ENCODE data around the gene TBC1D22B.
"Not testable (repeated sequence)": the region's sequence is repeated elsewhere in the genome, so short reads cannot be mapped to it uniquely, and the experiment has no call there.

Gene TBC1D22B

GRCh38 chr6:37303091-37303660, 45.6 kb downstream of the TBC1D22B start:
- no peak for FAIRE-seq
- DNase-seq (ENCODE audit: low spot score): no peak

- DNase-seq (ENCODE audit: low spot score) (no peak), FAIRE-seq (no peak)
Measured at GRCh38 chr6:37303891-37304503, 46.4 kb downstream of the TBC1D22B start.

GRCh38 chr6:37304766-37305165, 47.2 kb downstream of the TBC1D22B start:
- DNase-seq (ENCODE audit: low spot score) (no peak), FAIRE-seq (no peak)

GRCh38 chr6:37305841-37306425, 48.4 kb downstream of the TBC1D22B start:
- no peak for DNase-seq (ENCODE audit: low spot score)
- no peak for FAIRE-seq

- FAIRE-seq (no peak), DNase-seq (ENCODE audit: low spot score) (no peak)
Measured at GRCh38 chr6:37306624-37307222, 49.2 kb downstream of the TBC1D22B start.

DNA sequence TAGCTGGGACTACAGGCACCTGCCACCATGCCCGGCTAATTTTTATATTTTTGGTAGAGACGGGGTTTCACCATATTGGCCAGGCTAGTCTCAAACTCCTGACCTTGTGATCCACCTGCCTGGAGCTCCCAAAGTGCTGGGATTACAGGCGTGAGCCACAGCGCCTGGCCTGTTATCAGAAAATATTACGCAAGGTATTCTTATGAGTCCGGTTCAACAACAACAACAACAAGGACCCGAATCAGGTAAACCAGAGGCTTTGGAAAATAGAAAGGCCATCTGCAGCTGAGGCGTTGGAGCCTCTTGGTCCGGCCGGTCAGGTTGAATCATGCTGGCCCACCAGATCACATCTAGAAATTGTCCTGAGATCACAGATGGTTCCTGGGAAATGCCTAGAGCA, 49.9 kb downstream of the TBC1D22B start:
- not testable (repeated sequence) for DNase-seq (ENCODE audit: low spot score); FAIRE-seq

DNA sequence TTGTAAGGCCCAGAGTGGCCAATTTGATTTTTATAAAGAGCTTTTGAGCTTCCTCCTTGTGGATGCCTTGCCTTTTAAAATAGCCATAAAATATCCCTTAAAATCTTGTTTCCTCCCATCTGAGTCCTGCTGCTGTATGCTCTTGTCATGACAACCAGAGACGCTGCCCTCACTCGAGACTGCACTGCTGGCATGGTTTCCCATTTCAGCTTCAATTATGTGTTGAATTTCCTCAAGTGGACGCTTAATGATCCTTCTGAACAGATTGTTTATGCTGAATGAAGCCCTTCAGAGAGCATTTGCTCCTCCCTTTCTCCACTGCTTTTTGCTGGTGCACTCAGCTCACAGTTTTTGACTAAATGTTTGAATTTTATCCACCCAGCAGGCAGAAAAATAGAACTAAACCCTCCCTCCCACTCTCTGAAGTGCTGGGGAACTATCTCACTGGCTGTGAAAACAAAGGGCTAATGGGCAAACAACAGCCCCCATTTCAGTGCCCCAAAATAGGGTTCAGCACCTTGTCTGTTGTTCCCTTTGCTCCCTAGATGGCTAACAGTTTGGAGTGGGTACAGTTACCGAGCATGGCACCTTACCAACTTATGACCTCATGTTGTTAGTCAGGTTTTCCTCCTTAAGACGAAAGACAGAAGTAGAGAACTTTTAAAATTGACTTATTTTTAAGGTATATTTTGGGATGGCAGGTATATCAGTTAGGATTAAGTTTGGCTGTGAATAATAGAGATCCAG, 50.7 kb downstream of the TBC1D22B start:
- DNase-seq (ENCODE audit: low spot score) (no peak), FAIRE-seq (no peak)

DNA sequence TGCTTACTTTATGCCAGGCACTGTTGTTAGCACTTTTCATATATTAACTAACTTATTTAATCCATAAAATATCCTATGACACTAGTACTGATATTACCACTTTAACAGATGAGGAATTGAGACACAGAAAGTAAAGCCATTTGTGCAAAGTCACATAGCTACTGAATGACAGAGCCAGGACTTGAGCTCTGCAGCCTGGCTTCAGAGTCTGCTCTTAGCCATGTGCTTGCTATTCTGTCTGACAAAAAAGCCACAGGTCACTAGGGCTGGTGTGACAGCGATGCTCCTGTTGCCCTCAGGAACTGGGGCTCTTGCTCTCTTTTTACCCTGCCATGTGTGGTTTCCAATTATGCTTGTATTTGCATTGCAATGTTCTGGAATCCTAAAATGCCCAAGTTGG, 51.5 kb downstream of the TBC1D22B start:
- no peak for DNase-seq (ENCODE audit: low spot score)
- FAIRE-seq: no peak

GRCh38 chr6:37309692-37310091, 52.1 kb downstream of the TBC1D22B start:
- FAIRE-seq: peak; percentile 89
- DNase-seq (ENCODE audit: low spot score): no peak

GRCh38 chr6:37310966-37311365, 53.4 kb downstream of the TBC1D22B start:
- DNase-seq (ENCODE audit: low spot score) (no peak), FAIRE-seq (no peak)

- DNase-seq (ENCODE audit: low spot score) (no peak), FAIRE-seq (no peak)
Measured at GRCh38 chr6:37311741-37312473, 54.3 kb downstream of the TBC1D22B start.

GRCh38 chr6:37313723-37314486, 56.3 kb downstream of the TBC1D22B start:
- DNase-seq (ENCODE audit: low spot score) (no peak), FAIRE-seq (no peak)

GRCh38 chr6:37314487-37315156, 57.0 kb downstream of the TBC1D22B start:
- no peak for FAIRE-seq
- no peak for DNase-seq (ENCODE audit: low spot score)

GRCh38 chr6:37315157-37315515, 57.6 kb downstream of the TBC1D22B start:
- DNase-seq (ENCODE audit: low spot score) (no peak), FAIRE-seq (no peak)

GRCh38 chr6:37316071-37316470, 58.5 kb downstream of the TBC1D22B start:
- DNase-seq (ENCODE audit: low spot score) (no peak), FAIRE-seq (no peak)

DNA sequence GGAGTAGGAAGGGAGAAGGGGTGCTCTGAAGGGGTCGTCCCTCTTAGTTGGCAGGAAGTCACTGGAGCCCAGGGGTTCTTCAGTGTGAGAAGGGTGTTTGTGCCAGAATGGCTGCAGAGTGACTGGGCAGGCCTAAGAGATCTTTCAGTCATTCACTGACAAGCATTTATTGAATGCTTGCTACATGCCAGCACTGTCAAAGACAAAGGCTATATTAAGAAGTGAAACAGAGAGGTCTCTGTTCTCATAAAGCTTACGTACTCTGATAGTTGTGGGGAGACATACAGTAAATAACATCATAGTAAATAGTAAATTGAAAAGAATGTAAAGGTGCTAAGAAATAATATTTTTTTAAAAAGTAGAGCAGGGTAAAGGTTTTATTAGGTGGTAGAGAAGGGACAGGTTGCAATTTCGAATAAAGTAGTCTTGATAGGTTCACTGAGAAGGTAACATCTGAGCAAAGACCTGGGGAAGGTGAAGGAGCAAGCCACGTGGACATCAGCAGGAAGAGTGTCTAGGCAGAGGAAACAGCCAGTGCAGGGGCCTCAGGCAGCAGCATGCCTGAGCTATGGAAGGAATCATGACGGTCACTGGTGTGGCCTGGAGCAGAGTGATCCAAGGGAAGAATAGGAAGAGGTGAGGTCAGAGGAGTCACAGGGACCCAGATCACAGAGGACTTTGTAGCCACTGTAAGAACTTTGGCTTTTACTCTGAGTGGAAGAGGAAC, 59.9 kb downstream of the TBC1D22B start:
- DNase-seq (ENCODE audit: low spot score): no peak
- FAIRE-seq: no peak

- DNase-seq (ENCODE audit: low spot score): no peak
- no peak for FAIRE-seq
Measured at GRCh38 chr6:37319156-37319555, 61.6 kb downstream of the TBC1D22B start.

DNA sequence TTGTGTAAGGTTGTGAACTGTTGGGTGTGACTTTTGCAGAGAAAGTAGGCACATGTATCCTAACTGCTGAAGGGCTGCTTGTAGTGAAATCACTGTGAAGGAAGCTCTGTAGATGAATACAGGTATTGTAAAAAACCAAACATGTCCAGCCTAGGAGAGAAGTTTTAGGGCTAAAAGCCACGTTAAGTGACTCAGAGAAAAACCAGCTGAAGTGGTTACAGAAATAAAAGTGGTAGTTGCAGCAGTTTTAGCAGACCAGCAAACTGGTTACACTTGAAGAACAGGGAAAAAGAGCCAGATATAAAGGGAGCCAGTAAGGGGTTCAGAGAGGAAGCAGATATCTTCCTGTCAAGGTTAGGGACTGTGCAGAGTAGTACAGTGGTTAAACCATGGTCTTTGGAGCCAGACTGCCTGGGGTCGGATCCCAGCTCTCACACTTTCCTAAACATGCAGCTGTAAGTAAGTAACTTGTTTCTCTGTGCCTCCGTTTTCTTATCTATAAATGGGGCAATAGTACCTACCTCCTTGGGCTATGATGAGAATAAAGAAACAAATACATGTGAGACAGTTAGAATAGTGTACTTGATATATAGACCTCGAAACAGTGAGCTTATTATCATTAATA, 62.4 kb downstream of the TBC1D22B start:
- no peak for DNase-seq (ENCODE audit: low spot score)
- FAIRE-seq: no peak

GRCh38 chr6:37320646-37321045, 63.1 kb downstream of the TBC1D22B start:
- FAIRE-seq (no peak), DNase-seq (ENCODE audit: low spot score) (no peak)

All from RCC 7860 (cell line).